T47D (cell line): Measurements from ENCODE around the gene FH.

Source experiments
- DNase-seq, 2 experiments: peaks; one replicate each; pipeline versions ENCODE4 v3.0.0 to v3.0.0-alpha.2; 2011 to 2012; ENCODE audit warnings: low read depth in 1 of 2, low spot score in 1 of 2
- JUND ChIP-seq: IDR thresholded peaks from 2 replicates; pipeline ENCODE4 v1.6.1; 2012; ENCODE audit warnings: low read depth
- in situ Hi-C: cut with HindIII; loops from 2 replicates; pipeline ENCODE4 v1.10.0; 2016; ENCODE audit warnings: low sequenced_read_pairs, low pct_unique_long_range_greater_than_20kb

The FH gene

DNA sequence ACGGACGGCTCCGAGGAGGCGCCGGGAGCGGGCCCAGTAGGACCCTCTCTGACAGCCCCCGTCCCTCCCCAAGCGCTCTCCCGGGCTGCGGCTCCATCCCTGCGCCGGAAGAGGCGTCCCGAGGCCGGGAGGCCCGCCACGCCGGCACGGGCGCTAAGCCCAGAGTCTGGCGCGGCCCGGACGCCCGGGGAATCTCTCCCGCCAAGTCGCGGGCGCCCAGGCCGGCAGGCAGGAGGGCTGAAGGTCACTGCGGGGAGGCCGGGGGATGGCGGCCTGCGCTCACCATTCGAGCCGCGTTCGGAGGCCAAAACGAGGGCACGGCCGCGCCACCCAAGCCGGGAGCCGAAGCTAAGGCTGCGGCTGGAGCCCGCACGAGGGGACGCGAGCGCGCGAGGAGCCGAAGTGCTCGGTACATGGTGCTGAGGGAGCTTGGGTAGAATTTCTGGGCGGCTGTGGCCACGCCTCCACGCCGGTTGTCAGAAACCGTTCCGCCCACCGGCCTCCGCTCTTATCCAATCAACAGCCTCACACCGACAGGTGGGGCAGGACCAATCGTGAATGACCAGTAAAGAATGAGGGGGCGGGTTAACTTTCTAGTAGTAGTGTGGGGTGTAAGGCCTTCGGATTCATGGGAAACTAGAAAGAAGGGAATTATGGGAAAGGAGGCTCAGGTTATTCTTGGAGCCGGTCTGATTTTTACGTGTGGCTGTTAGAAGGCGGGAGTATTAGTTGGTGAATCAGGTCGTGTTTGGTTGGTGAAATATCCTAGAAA lies at the start of gene FH:
TSS of gene FH (minus strand) at position 448 of the 772 bp plus-strand sequence. CDS start at position 415, 33 bp downstream.
- no peak for TF ChIP-seq JUND
- in situ Hi-C loops = no loop called here
- DNase-seq = peak; percentile 80 to 99

DNA sequence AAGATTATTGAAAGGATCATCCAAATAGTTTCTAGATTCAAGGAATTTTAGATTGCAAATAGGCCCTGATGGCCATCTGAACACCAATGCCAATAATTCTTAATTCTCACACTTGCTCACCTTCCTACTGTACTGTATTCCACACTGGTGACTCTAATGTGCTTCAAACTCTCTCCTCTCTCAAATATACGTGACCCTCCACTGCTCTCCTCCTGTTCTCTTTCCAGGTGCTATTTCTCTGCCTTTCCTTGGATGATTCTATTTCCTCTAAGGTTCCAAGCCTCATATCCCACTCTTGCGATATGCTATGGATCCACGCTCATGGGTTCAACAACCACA lies 41.3 kb upstream of the FH start:
- no peak for TF ChIP-seq JUND

DNA sequence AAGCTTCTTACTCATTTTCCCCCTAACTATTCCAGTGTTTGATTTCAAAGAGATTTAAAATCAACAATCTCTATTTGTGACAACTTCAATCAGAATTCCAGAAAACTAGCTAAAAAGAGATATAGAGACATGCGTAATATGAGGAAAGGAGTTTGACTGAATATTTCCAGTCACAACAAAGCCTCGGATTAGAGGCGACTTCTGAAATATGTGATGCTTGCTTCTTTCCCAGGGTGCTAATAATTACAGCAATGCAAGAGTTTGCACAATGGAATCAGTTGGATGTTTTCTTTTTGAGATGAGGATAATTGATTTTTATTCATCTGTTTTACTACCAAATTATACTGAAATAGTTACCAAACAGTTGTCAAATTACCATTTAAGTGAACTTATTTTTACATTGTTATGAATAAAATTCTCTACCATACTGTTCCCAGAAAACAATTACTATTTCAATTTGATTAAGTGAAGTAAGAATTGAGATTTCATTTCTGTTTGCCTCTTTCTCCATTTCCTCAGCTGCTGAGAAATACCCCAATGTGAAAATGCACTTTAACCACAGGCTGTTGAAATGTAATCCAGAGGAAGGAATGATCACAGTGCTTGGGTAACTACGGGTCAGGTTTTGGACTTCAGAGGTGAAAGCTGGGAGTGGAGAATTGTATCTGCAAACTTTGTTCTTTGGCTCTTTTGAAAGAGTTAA lies 40.7 kb upstream of the FH start:
- TF ChIP-seq JUND = no peak
- in situ Hi-C loops = no loop called here
- DNase-seq = no peak

More for the DNA sequence above, 41.3 kb upstream of the FH start:
- no peak for DNase-seq
- in situ Hi-C loops = no loop called here

DNA sequence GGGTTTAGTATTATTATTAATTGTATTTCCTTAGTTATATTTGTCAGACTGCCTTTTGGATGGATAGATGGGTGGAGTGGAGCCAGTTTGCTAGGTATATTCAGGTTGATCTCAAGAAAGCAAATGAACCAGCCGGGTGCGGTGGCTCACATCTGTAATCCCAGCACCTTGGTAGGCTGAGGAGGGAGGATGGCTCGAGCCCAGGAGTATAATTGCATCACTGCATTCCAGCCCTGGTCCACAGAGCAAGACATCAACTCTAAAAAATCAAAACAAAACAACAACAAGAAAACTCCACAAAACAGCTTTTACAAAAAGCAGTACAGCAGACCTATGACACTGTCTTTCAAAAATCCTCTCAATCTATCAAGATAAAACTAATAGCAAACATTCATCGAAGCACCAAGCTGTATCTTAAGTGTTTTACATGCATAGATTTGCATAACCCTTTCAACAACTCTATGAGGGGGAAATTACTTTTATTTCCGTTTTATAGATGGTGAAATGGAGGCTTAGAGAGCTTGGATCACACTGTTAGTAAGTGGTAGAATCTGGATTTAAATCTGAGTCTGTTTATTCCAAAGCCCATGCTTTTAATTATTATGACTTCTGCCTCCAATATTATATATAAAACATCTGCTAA lies 38.1 kb upstream of the FH start:
- in situ Hi-C loops = no loop called here
- no peak for TF ChIP-seq JUND

DNA sequence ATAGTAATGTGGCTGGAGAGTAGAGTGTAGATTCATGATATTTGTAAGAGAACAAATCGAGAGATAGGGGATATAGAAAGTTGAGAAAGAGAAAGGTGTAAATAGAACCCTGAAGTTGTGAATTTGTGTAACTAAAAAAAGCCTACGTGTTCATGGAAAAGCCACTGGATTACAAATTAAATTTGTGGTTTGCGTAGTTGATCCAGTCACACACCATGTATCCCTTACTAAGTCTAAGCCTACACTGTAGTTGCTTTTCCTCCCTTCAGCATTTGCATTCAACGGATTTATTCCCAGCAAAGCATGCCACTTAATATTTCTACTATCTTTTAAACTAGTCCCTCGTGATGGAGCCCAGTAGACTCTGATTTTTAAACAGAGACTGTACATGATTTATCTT lies 37.5 kb upstream of the FH start:
- no peak for DNase-seq
- in situ Hi-C loops = no loop called here
- TF ChIP-seq JUND = no peak

More for the DNA sequence above, 38.1 kb upstream of the FH start:
- DNase-seq = no peak

DNA sequence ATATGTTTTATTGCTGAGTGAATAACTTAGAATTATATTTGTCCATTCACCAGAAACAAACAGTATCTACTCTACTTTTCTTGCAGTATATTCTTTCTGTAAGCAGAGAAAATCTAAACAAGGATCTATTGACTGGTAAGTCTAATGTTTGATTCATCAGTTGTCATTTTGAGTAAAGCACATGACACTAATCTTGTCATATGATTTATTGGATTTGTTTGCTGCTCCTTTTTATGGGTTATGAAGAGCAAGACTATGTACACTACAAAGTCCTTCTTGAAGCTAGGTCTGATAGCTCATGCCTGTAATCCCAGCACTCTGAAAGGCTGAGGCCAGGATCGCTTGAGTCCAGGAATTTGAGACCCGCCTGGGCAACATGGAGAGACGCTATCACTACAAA lies 36.0 kb upstream of the FH start:
- DNase-seq = no peak
- in situ Hi-C loops = no loop called here
- TF ChIP-seq JUND = no peak

DNA sequence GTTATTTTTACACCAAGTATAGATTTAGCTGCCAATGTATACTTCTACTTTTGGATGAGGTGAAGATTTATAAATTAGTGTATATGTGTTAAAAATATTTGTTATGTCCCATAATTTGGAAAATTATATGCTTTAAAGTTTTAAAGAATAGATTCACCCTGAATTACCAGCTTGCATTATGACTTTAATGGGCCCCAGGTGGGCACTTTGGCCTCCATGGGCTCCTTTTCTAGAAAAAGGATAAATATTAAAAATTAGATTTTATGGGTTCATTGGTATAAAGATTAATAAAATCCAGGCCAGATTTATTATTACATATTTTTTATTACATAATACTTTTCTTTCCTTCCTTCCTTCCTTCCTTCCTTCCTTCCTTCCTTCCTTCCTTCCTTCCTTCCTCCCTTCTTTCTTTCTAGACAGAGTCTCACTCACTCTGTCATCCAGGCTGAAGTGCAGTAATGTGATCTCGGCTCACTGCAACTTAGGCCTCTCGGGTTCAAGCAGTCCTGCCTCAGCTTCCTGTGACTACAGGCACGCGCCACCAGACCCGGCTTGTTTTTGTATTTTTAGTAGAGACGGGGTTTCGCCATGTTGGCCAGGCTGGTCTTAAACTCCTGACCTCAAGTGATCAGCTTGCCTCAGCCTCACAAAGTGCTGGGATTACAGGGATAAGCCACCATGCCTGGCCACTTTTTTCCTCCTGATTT lies 34.5 kb upstream of the FH start:
- DNase-seq = no peak
- in situ Hi-C loops = no loop called here

DNA sequence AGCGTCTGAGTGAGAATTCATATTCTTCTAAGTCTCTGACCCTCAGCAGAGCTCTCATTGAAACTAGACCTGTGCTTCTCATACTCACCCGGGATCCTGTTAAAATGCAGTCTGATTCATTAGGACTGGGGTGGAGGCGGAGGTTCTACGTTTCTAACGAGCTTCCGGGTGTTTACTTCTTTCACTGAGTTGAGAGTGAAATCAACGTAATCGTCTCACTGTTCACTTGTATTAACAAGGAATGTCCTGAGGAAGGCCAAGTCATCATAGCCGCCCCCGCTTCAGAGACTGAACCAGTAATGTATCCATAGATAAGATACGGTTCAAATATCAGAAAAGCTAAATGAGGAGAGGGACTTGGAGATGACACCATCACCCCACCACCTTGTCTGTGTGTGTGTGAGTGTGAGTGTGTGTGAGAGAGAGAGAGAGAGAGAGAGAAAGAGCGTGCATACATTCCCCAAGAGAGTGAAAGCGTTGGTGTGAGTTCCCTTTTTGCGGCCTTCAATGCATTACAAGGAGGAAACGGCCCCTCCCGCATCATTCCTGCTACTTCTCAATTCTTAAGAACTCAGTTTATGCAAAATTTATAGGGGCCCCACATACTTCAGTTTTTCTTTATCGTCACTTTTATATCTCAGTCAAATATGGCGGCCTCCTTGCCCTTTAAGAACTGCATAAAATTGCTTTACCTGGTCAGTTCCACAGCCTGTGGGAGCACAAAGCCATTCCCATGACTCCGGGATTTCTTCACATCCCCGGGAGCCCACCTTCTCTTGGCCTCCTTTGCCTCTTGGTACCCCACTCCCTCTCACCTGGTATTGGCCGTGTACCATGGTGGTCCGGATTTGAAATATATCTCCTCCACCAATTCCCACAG lies 32.4 kb upstream of the FH start:
- TF ChIP-seq JUND = no peak
- in situ Hi-C loops = no loop called here
- no peak for DNase-seq

More for the DNA sequence above, 34.5 kb upstream of the FH start:
- TF ChIP-seq JUND = no peak

DNA sequence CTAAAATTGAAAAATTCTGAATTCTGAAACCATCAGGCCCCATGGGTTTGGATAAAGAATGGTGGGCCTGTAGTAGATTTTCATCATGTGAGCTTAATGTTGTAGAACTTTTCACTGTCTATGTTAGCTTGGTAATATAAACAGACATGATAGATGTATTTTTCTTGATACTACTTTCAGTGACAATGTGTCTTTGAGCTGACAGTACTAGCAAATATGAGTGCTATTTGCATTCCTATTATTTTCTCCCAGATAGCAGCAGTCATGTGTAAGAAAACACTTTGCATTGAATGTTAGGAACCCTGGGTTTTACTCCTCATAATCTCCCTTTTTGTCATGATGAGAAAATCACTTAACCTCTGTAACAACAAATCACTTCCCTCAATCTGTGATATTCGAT lies 30.8 kb upstream of the FH start:
- in situ Hi-C loops = no loop called here
- no peak for DNase-seq
- TF ChIP-seq JUND = no peak

DNA sequence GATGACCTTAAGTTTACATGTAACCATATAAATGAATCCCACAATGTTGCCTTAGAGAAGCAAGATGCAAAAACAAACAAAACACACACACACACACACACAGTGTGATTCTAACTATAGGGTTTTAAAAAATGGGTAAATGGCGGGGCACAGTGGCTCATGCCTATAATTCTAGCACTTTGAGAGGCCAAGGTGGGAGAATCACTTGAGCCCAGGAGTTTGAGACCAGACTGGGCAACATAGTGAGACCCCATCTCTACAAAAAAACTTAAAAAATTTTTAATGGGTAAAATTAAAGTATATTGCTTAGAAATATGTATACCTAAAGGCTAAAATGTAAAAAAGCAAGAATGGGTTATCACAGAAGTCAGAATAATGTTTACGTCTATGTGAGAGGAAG lies 28.5 kb upstream of the FH start:
- in situ Hi-C loops = no loop called here
- DNase-seq = no peak
- TF ChIP-seq JUND = no peak

DNA sequence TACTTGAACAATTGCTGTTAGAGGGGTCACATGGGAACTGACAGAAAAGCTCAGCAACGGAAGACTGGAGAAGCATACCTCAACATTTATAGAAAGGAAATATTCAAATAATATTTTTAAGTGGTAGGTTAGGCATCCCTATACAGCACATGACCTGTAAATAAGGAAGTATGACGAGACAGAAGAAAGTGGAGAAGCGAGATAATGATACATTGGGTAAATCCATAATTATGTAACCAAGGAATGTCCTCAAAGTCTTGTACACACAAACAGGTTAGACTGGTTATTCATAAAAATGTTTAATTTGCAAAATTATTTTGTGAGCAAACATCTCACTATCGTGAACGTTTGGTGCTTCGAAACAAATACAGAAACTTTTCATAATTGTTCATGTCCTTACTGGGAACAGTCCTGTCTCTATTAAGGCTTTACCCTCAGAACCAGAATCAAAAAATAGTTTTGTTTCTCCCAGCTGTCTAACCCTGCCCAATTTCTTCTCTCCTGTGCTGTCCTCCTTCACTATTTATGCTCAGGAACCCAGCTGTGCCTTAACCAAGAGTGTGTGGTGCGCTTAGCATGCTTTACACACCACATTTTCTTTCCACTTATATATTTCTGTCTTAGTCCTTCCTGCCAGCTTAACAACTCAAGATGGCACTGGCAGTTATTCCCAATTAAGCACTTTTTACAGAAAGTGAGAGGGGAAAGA lies 22.8 kb upstream of the FH start:
- peak; percentile 5 to 82 for DNase-seq
- in situ Hi-C loops = no loop called here
- peak; percentile 69; the same call in 1 of the 2 replicates for TF ChIP-seq JUND
